ENCODE measurements around the gene ABHD2.
A peak's percentile ranks its signal among the peaks of the same experiment; 100 is the strongest.
"Not testable (repeated sequence)": the region's sequence is repeated elsewhere in the genome, so short reads cannot be mapped to it uniquely, and the experiment has no call there.

ABHD2 gene

GRCh38 chr15:89119489-89120478 lies 31.5 kb downstream of the ABHD2 start:
- DNase-seq (ENCODE audit: low read depth, low spot score) = no peak

- not testable (repeated sequence) for DNase-seq (ENCODE audit: low read depth, low spot score)
Observed at GRCh38 chr15:89120479-89121000, 32.3 kb downstream of the ABHD2 start.

DNA sequence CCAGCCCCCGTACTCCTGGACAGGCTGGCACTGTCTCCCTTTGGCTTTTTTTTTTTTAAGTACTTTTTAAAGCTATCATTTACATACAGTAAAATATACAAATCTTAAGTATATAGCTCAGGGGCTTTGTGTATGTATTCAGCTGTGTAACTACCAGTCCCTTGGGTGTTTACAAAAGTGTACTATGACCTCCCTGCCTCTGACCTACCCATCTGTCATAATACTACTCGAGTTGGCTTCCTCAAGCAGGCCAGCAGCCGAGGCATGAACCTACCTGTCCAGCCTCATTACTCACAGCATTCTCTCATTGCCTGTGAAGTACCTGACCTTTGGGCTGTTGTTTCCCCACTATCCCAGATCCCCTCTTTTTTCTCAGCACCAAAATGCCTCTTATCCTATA lies 33.2 kb downstream of the ABHD2 start:
- DNase-seq (ENCODE audit: low read depth, low spot score) = no peak

DNA sequence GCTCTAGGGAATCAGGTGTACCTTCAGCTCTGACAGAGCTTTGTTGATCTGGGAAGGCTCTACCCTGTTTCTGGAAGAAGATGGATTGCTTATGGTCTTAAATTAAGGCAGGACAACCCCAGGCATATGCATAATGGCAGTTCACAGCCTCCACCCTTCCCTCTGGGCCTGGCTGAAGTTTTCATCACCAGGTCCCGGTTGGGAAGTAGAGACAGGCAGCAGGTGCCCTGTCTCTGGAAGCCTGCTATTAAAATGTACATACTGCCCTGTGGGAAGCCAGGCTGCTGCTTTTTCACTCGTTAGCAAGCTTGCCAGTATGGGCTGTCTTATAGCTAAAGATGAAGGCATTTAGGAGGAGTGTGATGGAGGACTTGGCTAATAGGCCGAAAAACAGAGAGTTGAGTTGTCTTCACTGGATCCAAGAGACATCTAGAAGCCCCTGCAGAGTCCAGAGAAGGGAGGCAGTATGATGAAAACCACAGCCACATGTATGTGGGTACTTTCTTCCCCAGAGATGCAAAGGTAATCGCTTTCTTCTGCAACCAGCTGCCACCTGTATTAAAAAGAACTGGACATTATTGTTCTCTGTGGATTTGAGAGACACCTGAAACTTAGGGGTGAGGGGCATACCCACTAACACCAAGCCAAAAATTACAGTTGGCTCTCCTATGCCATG lies 34.4 kb downstream of the ABHD2 start:
- no peak for DNase-seq (ENCODE audit: low read depth, low spot score)

- DNase-seq (ENCODE audit: low read depth, low spot score) = no peak
Observed at GRCh38 chr15:89123181-89123525, 34.9 kb downstream of the ABHD2 start.

GRCh38 chr15:89125088-89125826 lies 37.0 kb downstream of the ABHD2 start:
- DNase-seq (ENCODE audit: low read depth, low spot score) = no peak

DNA sequence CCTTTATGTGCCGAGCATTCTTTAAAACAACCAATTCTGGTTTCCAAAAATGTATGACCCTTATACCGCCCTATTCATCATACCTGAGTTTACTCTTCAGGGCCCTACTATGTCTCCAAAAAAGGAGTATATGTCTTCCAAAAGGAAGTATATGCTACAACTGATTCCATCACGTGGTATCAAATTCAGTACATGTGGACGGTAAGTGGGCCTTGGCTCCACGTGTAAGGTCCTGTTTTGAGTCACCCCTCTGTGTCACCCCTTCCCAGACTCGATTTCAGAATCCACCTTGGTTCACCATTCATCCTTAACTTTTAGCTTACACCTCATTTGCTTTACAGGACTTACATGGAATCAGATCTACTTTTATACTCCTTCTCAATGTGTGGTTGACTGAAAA lies 37.8 kb downstream of the ABHD2 start:
- no peak for DNase-seq (ENCODE audit: low read depth, low spot score)

DNA sequence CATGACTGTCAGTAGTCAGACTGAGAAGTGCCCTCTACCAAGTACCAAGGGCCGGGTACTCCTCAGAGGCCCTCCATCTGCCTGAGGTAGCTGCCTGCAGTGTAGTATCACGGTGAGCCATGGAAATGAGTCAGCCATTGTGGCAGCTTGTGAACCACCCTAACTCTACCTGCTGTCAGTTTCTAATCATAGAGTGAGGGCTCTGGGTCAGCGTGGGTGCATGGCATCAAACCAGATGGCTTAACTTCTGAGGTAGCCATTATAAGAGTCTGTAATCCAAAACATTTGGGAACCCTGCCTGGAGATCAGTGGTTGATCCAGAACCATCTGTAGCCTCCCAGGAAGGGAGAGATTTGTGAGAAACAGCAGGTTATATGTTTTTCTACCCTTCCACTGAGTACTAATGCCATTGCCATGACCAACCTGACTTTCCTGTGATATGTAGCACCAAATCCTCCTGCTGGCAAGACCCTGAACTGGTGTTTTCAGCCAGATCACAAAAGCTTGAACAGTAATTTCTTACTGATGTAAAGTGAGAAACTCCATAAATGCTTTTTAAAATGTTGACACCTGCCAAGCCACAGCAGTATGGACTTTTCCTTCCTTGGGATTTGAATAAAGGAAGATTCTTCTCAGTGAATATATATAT lies 38.9 kb downstream of the ABHD2 start:
- no peak for DNase-seq (ENCODE audit: low read depth, low spot score)

- DNase-seq (ENCODE audit: low read depth, low spot score) = no peak
Observed at GRCh38 chr15:89128320-89129122, 40.3 kb downstream of the ABHD2 start.

DNA sequence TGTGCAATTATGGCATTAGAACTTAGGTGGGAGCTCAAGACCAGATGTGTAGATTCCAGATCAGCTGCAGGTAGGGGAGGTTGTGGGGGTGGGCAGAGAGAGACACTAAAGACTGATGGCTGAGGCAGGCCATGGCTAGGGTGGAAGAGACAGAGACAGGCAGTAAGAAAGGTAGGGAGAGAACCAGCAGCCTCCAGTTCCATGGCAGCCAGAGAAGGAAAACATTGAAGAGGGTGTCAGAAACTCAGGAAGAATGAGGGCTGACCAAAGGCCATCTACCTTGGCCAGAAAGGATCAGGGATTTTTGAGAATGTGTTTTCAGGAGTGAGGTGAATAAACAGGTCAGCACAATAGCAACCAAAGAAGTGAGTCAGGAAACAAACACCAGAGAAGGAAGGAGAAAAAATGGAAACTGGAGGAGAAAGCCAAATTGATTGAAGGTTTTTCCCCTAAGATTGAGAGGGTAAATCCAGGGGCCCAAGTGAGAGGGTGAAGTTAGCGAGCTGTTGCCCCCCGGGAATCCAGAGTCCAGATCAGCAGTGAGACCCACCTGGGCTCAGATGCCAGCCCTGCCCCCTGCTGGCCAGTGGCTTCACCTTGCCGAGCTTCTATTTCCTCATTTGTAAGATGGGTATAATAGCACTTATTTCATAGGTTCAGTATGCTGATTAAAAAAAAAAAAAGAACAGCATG lies 41.0 kb downstream of the ABHD2 start:
- DNase-seq (ENCODE audit: low read depth, low spot score) = peak; percentile 35

DNA sequence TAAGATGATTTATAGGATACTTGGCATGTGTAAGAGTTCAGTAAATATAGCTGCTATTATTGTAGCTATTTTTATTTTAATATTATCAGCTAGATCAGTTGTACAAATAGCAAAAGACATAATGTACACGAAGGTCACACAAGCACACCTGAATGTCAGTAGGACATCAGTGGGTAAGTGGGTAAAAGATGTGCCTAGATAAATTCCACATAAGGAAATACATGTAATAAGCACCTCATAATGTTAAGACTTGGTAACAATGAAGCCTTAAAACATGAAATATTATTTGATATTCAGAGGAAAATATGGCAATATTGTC lies 41.5 kb downstream of the ABHD2 start:
- DNase-seq (ENCODE audit: low read depth, low spot score) = no peak

GRCh38 chr15:89130201-89130600 lies 41.9 kb downstream of the ABHD2 start:
- DNase-seq (ENCODE audit: low read depth, low spot score) = no peak

- no peak for DNase-seq (ENCODE audit: low read depth, low spot score)
Observed at GRCh38 chr15:89131731-89132130, 43.5 kb downstream of the ABHD2 start.

- no peak for DNase-seq (ENCODE audit: low read depth, low spot score)
Observed at GRCh38 chr15:89132611-89133507, 44.6 kb downstream of the ABHD2 start.

- DNase-seq (ENCODE audit: low read depth, low spot score) = not testable (repeated sequence)
Observed at GRCh38 chr15:89135387-89136077, 47.3 kb downstream of the ABHD2 start.

DNA sequence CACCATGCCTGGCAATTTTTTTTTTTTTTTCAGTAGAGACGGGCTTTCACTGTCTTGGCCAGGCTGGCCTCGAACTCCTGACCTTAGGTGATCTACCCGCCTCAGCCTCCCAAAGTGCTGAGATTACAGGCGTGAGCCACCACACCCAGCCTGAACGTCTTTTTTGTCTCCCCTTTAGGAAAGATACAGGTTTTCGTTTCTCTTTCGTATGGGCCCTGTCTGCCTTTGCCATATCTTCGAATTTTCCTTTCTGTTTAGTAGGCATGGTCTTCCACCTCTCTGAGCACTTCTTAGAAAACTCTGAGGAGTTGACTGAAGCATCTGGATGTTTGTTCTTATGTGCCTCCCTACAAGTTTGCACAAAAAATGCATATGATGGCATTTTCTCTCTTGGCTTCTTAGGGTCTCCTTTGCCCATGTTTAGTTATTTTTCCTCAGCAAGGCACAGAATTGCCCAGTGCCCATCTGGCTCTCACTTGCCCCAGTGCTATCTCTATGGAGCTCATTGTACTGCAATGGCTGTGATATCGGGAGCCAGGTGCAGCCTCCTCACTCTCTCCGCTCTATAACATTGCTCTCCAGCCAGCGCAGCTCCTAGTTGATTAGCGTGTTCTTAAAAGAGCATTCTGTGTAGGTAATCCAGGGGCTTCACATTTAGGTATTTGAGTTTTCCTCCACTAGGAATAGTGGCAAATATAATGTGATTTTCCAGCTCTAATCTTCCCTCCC lies 48.0 kb downstream of the ABHD2 start:
- DNase-seq (ENCODE audit: low read depth, low spot score) = no peak

- no peak for DNase-seq (ENCODE audit: low read depth, low spot score)
Observed at GRCh38 chr15:89136818-89137772, 48.8 kb downstream of the ABHD2 start.
